IgD-negative memory B cell (primary cell): ENCODE data around the gene BPHL. TPM values are rescaled to one million over a fixed set of nuclear protein-coding genes. Genes with fewer than 3 reads are reported as not detected.

Source experiments
- H3K27ac Mint-ChIP-seq, 3 donors: one replicate each; pipeline ENCODE4 v1.8.0; 2020 to 2022; ENCODE audit warnings: mild to moderate bottlenecking in 3 of 3, mixed read lengths in 3 of 3, moderate library complexity in 1 of 3
- H3K27me3 Mint-ChIP-seq: one replicate; pipeline ENCODE4 v1.8.0; 2021; ENCODE audit warnings: mixed read lengths
- H3K36me3 Mint-ChIP-seq: one replicate; pipeline ENCODE4 v1.8.0; 2020; ENCODE audit warnings: mild to moderate bottlenecking, mixed read lengths
- H3K4me1 Mint-ChIP-seq, 3 donors: one replicate each; pipeline ENCODE4 v1.8.0; 2020 to 2022; ENCODE audit warnings: mixed read lengths in 3 of 3, mild to moderate bottlenecking in 1 of 3
- H3K4me3 Mint-ChIP-seq, 4 donors: one replicate each; pipeline ENCODE4 v1.8.0; 2020 to 2022; ENCODE audit warnings: mild to moderate bottlenecking in 4 of 4, mixed read lengths in 4 of 4, moderate library complexity in 3 of 4
- H3K9me3 Mint-ChIP-seq, 3 donors: one replicate each; pipeline ENCODE4 v1.8.0; 2020 to 2021; ENCODE audit warnings: mixed read lengths in 3 of 3, mild to moderate bottlenecking in 1 of 3
- polyA plus RNA-seq: library from polyadenylated mRNA; unstranded; fragments of 300-500 nt; fragmentation: Illumina TruSeq; gene quantifications from one replicate; pipeline ENCODE4 v1.2.3, GENCODE V29; 2021

The BPHL gene
- polyA plus RNA-seq, 1 donor from 2014 or later: 17.3 TPM

DNA sequence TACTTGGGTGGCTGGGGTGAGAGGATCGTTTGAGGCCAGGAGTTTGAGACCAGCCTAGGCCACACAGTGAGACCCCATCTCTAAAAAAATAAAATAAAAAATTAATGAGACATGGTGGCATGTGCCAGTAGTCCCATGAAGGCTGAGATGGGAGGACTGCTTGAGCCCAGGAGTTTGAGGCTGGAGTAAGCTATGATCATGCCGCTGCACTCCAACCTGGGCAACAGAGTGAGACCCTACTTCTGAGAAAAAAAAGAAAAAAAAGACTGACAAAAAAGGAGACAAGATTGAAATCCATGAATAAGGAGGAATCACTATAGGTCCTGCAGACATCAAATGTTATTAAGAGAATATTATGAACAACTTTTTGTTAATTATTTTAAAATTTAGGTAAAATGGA lies 23.7 kb upstream of the BPHL start:
- Mint-ChIP-seq H3K4me3 (no peak overlapping the region), H3K9me3 (no peaks in the 10 kb centered on the region), H3K36me3 (peaks cover 6% of the 10 kb centered on the region), H3K4me1 (no peaks in the 10 kb centered on the region), H3K27ac (no peak overlapping the region), H3K27me3 (no peaks in the 10 kb centered on the region)

DNA sequence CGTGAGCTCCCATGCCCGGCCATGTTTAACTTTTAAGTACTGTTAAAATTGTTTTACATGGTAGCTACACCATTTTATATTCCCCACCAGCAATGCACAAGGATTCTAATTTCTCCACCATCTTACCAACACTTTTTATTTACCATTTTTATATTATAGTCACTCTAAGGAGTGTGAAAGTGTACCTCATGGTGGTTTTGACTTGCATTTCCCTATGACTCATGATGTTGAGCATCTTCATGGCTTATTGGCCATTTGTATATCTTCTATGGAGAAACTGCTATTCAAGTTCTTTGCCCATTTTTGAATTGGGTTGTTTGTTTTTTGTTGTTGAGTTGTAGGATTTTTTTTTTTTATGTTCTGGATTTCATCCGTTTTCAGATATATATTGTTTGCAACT lies 15.6 kb upstream of the BPHL start:
- Mint-ChIP-seq H3K27me3 (no peaks in the 10 kb centered on the region), H3K9me3 (no peaks in the 10 kb centered on the region), H3K36me3 (no peaks in the 10 kb centered on the region), H3K4me3 (no peak overlapping the region), H3K4me1 (peaks cover 0 to 3% (median 1%) of the 10 kb centered on the region in 3 donors), H3K27ac (no peak overlapping the region)

DNA sequence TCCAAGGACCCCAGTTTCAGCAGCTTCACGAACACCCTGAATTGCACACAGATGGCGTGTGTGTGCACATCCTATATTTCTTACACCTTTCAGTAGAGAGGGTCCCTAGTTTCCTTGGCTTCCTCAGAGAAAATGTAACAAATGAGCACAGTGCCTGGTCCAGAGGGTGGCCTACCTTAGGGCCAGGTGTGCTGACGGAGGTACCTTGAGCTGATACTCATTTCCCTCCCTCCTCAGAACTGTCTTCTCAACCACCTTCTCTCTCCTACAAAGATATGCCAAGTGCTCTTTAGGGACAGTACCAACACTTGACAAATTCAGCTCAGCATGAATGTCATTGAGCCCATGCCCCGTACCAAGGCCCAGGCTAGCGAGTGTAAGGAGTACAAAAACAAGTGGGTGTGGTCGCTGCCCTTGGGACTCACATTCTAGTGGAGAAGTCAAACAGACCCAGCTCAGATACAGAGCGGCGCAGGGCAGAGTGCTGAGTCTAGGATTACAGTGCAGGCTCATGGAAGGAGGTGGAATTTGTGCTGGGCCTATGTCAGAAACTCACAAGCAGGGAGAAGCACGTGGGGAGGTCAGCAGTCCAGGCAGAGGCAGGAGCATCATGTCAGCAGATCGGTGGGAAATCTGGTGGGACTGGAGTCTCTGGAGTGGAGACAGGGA lies 9.6 kb upstream of the BPHL start:
- Mint-ChIP-seq H3K9me3 (no peaks in the 10 kb centered on the region), H3K27ac (peak overlapping the region in 1 of 3 donors; percentile 37), H3K4me1 (peaks cover 0 to 5% (median 1%) of the 10 kb centered on the region in 3 donors), H3K27me3 (no peaks in the 10 kb centered on the region), H3K4me3 (no peak overlapping the region), H3K36me3 (peaks cover 8% of the 10 kb centered on the region)

DNA sequence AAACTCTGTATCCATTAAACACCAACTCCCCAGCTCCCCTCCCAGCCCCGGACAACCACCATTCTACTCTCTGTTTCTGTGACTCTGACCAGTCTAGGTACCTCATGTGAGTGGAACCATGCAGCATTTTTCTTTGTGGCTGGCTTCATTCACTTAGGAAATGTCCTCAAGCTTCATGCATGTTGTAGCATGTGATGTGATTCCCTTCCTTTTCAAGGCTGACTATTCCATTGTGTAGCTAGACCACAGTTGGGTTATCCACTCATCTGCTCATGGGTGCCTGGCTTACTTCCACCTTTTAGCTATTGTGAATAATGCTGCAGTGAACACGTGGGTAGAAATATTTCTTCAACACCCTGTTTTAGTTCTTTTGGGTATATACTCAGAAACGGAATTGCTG lies 8.8 kb upstream of the BPHL start:
- peaks cover 8% of the 10 kb centered on the region for H3K36me3 Mint-ChIP-seq
- H3K4me1 Mint-ChIP-seq: peaks cover 0 to 5% (median 1%) of the 10 kb centered on the region in 3 donors
- H3K9me3 Mint-ChIP-seq: no peaks in the 10 kb centered on the region
- no peak overlapping the region for H3K4me3 Mint-ChIP-seq
- no peaks in the 10 kb centered on the region for H3K27me3 Mint-ChIP-seq
- peak overlapping the region in 1 of 3 donors; percentile 37 for H3K27ac Mint-ChIP-seq

DNA sequence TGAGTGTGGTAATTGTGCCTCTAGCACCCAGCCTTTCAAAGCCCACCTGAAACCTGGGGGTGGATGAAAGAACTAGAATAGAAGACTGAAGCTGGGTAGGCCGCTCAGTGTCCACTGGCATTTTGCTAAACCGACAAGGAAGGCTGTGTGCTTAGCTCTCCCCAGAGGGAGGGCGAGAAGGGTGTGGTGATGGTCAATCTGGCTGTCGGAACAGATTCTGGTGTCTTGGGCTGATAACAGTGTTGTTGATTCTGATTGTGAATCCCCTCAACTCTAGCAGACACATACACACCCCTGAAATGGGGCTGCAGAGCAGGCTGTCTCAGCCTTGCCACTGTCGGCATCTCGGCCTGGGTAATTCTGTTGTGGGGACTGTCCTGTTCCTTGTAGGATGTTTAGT lies 4.1 kb upstream of the BPHL start:
- Mint-ChIP-seq H3K4me3 (no peak overlapping the region), H3K27ac (no peak overlapping the region), H3K9me3 (no peaks in the 10 kb centered on the region), H3K27me3 (no peaks in the 10 kb centered on the region), H3K4me1 (peaks cover 0 to 16% (median 11%) of the 10 kb centered on the region in 3 donors), H3K36me3 (peaks cover 9% of the 10 kb centered on the region)

DNA sequence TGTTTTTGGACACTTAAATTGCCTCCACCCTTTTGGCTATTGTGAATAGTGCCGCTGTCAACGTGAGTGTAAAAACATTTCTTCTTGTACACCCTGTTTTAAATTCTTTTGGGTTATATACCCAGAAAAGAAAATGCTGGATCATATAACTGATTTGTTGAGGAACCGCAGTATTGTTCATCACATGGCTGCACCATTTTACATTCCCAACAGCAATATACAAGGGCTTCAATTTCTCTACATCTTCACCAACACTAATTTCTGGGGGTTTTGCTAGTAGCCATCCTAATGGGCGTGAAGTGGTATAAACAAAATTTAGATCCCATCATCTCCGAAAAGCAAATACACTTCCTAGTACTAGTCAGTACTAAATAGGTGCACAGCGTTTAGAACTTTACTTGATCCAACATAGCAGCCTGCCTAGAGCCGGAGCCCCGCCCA lies 579 bp upstream of the BPHL start:
- Mint-ChIP-seq H3K36me3 (peaks cover 4% of the 10 kb centered on the region), H3K9me3 (no peaks in the 10 kb centered on the region), H3K27ac (peak overlapping the region; percentile 85 to 98 (median 93)), H3K4me1 (peaks cover 0 to 14% (median 14%) of the 10 kb centered on the region in 3 donors), H3K4me3 (peak overlapping the region; percentile 86 to 97 (median 92)), H3K27me3 (no peaks in the 10 kb centered on the region)

DNA sequence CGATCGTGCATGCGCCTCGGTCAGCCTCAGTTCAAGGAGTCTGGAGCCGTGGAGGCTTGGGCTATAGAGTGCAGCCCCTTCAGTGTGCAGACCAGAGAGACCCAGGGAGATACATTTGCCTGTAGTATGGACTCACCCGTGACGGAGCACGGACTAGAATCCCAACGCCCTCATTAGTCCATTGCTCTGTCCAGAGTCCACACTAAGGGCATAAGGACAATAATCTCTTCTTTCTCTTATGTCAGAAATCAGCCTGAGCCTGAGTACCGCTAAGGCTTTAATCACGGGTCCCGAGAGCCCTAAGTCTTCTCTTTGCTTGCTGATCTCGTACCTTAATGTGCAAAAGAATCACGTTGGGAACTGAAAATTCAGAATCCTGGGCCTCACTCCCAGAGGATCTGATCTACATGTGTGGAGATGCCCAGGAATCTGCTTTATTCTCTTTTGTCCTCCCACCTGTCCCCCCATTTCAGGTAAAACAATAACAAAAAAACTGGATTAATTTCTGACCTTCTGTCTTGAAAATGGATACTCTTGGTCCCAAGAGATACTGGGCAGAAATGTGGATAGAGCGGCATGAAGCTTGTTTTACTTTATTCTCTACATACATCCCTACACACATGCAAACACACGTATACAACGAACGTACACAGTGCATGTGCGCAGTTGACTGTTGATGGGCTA lies 671 bp downstream of the BPHL start:
- H3K4me3 Mint-ChIP-seq: peak overlapping the region; percentile 86 to 97 (median 88)
- no peaks in the 10 kb centered on the region for H3K27me3 Mint-ChIP-seq
- peaks cover 4% of the 10 kb centered on the region for H3K36me3 Mint-ChIP-seq
- peaks cover 0 to 25% (median 15%) of the 10 kb centered on the region in 3 donors for H3K4me1 Mint-ChIP-seq
- H3K9me3 Mint-ChIP-seq: no peaks in the 10 kb centered on the region
- H3K27ac Mint-ChIP-seq: peak overlapping the region in 2 of 3 donors; percentile 78 to 85

DNA sequence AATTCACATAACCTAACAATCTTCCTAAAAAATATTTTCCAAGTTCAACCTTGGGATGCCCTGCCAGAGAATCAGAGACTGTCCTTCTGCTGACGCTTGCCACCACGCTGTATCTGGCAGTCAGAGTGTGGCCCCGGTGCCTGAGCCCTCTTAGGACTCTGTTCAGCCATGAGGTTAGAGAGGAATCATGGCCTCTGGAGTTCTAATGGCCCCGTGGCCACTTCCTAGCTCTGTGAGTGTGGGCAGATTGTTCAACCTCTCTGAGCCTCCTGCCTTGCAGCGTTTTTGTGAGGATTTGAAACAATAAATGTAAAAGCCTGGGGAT lies 2.2 kb downstream of the BPHL start:
- Mint-ChIP-seq H3K27me3 (no peaks in the 10 kb centered on the region), H3K27ac (peak overlapping the region in 1 of 3 donors; percentile 68), H3K36me3 (peaks cover 3% of the 10 kb centered on the region), H3K9me3 (no peaks in the 10 kb centered on the region), H3K4me1 (peaks cover 4 to 30% (median 19%) of the 10 kb centered on the region in 3 donors), H3K4me3 (peak overlapping the region in 1 of 4 donors; percentile 45)

DNA sequence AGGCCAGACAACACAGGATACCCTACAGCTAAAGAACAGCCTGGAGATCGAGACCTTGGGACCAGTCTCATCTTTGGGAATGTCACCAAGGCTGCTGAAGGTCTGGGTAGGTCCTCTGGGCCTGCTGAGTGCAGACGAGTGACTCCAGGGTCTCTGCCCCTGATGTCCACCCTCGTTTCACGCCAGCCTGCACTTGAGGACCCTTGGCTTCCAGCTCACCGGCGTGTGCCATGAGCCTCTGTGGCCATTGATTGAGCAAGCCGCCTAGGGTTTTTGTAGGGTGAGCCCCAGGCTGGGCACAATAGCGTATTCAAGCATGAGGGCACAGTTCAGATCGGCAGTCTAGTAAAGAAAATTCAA lies 4.3 kb downstream of the BPHL start:
- peaks cover 9 to 29% (median 17%) of the 10 kb centered on the region in 3 donors for H3K4me1 Mint-ChIP-seq
- peaks cover 3% of the 10 kb centered on the region for H3K36me3 Mint-ChIP-seq
- H3K27ac Mint-ChIP-seq: no peak overlapping the region
- H3K9me3 Mint-ChIP-seq: no peaks in the 10 kb centered on the region
- peak overlapping the region in 1 of 4 donors; percentile 72 for H3K4me3 Mint-ChIP-seq
- no peaks in the 10 kb centered on the region for H3K27me3 Mint-ChIP-seq

DNA sequence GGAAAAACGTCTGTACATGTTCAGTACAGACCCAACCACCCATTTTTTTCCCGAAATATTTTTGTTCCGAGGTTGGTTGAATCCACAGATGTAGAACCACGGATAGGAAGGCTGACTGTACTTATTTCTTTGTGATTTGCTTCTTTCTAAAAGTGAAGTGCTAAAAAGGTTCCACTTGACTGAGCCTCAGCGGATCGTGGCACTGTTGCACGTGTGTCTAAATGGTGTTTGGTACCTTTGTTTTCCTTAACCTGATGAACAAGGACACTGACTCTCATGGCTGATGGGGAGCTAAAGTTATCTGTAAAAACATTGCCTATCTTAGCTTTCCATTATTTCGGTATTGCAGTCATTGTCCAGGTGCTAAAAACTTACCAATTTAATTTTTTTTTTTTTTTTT lies 6.2 kb downstream of the BPHL start:
- Mint-ChIP-seq H3K36me3 (peaks cover 12% of the 10 kb centered on the region), H3K27ac (no peak overlapping the region), H3K4me3 (peak overlapping the region in 1 of 4 donors; percentile 72), H3K27me3 (no peaks in the 10 kb centered on the region), H3K9me3 (no peaks in the 10 kb centered on the region), H3K4me1 (peaks cover 9 to 20% (median 9%) of the 10 kb centered on the region in 3 donors)

DNA sequence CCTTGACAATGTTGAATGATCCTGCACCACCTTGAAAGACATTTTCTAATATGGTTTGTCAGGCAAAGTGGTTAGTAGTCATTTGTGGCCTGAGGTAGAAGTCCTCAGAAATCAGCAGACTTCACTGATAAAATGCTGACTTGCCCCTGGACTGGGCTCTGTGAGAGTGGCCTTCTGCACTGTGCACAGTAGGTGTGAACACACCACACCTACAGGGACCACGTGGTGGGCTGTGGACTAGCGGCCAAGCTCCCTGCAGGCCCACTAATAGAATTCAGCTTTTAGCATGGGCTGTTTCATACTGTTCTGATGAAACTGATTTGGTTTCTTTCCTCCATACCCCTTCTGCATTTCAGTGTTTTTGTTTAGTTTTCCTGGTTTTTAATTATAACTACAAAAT lies 7.3 kb downstream of the BPHL start:
- H3K4me1 Mint-ChIP-seq: peaks cover 9 to 20% (median 9%) of the 10 kb centered on the region in 3 donors
- H3K36me3 Mint-ChIP-seq: peaks cover 12% of the 10 kb centered on the region
- H3K9me3 Mint-ChIP-seq: no peaks in the 10 kb centered on the region
- no peaks in the 10 kb centered on the region for H3K27me3 Mint-ChIP-seq
- no peak overlapping the region for H3K4me3 Mint-ChIP-seq
- H3K27ac Mint-ChIP-seq: no peak overlapping the region

DNA sequence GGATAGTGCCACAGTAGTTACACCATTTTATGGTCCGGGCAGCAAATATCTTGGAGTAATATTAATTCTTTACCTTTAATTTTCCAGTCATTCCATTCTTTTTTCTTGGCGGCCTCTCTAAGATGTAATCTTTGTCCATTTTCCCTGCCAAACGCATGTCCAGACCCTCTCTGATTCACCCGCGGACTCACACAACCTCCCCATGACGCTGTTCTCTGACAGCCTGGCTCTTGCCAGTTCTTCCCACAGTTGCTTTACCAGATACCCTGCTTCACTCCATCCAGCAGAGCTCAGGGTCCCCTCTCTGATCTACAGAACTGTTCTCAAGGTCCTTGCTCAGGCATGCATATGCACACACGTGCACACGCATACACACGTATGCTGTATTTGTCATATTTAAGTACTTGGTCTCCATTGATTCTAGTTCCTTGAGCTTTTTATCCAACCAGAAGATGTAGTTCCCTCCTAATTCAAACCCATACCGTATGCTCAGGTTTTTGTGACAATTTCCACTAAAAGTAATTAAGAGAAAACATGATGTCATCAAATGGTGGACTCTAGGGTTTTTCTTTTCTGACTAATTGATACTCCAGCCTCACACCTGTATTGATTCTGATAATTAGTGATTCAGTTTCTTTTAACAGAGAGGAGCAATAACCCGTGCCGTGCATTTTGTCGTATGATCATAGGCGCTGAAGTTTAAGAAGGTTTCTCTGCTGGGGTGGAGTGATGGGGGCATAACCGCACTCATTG lies 10.0 kb downstream of the BPHL start:
- H3K27ac Mint-ChIP-seq: no peak overlapping the region
- peaks cover 9 to 13% (median 10%) of the 10 kb centered on the region in 3 donors for H3K4me1 Mint-ChIP-seq
- H3K36me3 Mint-ChIP-seq: peaks cover 10% of the 10 kb centered on the region
- no peaks in the 10 kb centered on the region for H3K9me3 Mint-ChIP-seq
- H3K4me3 Mint-ChIP-seq: no peak overlapping the region
- no peaks in the 10 kb centered on the region for H3K27me3 Mint-ChIP-seq

DNA sequence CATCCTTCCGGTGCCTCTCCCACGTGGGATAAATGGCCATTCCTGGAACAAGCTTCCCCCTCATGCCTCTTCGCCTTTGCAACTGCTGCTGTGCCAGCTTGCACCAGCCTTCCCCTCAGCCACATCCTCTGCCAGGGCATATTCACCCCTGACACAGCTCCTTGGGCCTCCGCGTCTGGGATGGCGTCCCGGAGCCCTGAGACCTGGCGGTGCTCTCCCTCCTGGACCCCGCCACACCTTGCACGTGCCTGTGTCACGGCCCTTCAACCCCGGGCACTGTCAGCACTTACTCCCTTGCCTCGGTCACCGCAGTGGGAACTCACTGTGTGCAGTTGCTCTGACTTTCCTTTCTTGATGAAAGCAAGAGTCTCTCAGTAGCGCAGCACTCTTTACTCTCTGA lies 13.2 kb downstream of the BPHL start:
- Mint-ChIP-seq H3K36me3 (peaks cover 22% of the 10 kb centered on the region), H3K4me1 (peaks cover 0 to 4% (median 1%) of the 10 kb centered on the region in 3 donors), H3K4me3 (no peak overlapping the region), H3K27ac (no peak overlapping the region), H3K27me3 (no peaks in the 10 kb centered on the region), H3K9me3 (no peaks in the 10 kb centered on the region)

DNA sequence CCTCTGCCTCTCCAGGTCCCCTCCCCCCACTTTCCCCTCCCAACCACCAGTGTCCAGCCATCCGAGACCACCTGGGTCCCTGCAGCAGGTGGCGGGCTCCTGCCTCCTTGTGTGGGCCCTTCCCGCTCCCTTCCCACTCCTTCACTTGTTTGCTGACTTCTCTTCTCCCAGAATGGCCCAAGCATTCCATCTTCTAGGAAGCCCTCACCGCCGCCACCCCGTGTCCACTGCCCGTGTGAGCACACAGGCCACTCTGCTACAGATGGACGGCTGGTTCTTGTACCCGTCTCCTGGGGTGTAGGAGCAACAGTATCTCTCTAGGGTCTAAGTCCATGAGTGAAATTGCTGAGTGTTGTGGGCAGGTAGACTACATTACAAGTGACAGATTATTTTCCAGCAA lies 15.0 kb downstream of the BPHL start:
- Mint-ChIP-seq H3K27ac (no peak overlapping the region), H3K27me3 (no peaks in the 10 kb centered on the region), H3K36me3 (peaks cover 19% of the 10 kb centered on the region), H3K9me3 (no peaks in the 10 kb centered on the region), H3K4me3 (no peak overlapping the region), H3K4me1 (peaks cover 0 to 3% (median 0%) of the 10 kb centered on the region in 3 donors)

DNA sequence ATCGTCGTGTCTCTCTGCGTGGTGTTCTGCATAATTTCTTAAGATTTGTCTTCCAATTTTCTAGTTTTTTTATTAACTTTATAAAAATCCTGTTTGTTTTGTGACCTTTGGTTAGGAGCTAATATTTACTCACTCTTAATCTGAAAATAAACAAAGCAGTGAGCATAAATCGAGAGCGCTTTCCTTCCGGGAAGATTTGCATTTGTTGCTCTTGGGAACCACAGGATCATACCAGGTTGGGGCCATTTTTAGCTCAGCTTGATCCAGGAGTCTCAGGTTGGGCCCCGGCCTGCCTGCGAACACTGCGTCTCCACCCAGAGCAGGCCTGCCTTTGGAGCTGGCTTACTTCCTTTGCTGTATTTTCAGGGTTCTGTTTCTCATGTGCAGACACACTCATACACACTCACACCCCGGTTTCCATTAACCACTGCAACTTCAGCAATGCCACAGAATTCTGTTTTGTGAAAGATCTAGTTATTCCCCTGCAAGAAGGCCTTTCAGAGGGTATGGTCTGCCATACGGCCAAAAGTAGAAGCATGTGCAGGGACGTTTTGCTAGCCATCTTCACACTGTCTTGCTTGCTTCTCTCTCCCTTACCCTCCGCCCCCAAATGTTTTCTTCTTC lies 17.3 kb downstream of the BPHL start:
- H3K27ac Mint-ChIP-seq: peak overlapping the region in 1 of 3 donors; percentile 29
- H3K27me3 Mint-ChIP-seq: no peaks in the 10 kb centered on the region
- H3K36me3 Mint-ChIP-seq: peaks cover 17% of the 10 kb centered on the region
- peaks cover 7 to 12% (median 7%) of the 10 kb centered on the region in 3 donors for H3K4me1 Mint-ChIP-seq
- H3K4me3 Mint-ChIP-seq: no peak overlapping the region
- no peaks in the 10 kb centered on the region for H3K9me3 Mint-ChIP-seq
